ENCODE measurements around the gene PRPF6.

Gene PRPF6

DNA sequence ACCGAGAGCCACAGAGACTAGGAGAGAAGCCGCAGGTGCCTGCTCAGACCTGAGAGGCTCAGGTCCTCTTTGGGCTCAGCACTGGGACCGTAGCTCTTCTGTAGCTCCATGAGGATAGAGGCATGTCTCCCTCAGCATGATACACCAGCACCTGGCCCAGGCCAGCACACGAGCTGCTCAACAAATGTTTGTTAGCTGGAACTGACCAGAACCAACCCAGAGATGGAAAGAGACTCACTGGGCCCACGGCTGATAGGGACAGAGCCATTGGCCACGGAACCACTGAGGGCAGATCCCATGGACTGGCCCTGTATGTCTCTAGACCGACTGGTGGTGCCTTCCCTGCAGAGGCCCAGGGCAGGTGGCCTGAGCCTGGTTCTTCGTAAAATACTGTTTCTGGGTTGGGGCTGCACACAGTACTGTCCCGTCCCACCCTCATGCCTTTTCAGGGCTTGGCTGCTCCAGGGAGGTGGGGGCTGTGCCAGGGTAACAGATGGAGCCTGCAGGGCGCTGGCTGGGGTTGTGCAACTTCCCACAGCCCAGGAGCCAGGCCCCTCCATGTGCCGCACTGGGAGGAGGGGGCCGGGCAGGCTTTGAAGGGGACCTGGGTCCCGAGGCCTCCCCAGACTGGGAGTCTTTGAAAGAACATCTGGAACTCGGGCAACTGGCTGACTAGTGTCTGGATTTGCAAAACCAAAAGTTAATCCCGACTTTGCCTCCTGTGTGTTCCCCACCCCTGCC, 60.3 kb downstream of the PRPF6 start:
- no peak for DNase-seq (ENCODE audit: low spot score)
- in situ Hi-C loops (cut with MboI; ENCODE audit: low sequenced_read_pairs, unreplicated experiment) = no loop called here
- TF ChIP-seq, protein P1, sequence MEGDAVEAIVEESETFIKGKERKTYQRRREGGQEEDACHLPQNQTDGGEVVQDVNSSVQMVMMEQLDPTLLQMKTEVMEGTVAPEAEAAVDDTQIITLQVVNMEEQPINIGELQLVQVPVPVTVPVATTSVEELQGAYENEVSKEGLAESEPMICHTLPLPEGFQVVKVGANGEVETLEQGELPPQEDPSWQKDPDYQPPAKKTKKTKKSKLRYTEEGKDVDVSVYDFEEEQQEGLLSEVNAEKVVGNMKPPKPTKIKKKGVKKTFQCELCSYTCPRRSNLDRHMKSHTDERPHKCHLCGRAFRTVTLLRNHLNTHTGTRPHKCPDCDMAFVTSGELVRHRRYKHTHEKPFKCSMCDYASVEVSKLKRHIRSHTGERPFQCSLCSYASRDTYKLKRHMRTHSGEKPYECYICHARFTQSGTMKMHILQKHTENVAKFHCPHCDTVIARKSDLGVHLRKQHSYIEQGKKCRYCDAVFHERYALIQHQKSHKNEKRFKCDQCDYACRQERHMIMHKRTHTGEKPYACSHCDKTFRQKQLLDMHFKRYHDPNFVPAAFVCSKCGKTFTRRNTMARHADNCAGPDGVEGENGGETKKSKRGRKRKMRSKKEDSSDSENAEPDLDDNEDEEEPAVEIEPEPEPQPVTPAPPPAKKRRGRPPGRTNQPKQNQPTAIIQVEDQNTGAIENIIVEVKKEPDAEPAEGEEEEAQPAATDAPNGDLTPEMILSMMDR (IDR thresholded peaks at IDR 0.05; ENCODE audit: borderline replicate concordance, control extremely low read depth, extremely low read depth, insufficient read depth, missing control alignments) = no peak

DNA sequence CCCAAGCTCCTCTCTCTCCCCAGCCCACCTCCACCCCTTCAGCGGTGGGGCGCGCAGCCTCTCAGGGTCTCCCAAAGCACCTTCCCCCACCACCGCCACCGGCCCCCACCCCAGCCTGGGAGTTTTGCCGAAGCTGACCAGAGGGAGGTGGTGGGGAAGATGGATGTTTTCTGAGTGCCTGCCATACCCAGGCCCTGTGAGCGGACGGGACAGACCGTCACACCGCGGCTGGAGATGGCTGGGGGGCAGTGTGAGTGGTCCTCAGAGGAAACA, 60.8 kb downstream of the PRPF6 start:
- TF ChIP-seq, protein P1 (IDR thresholded peaks at IDR 0.05; ENCODE audit: borderline replicate concordance, control extremely low read depth, extremely low read depth, insufficient read depth, missing control alignments) = no peak
- no peak for DNase-seq (ENCODE audit: low spot score)
- in situ Hi-C loops (cut with MboI; ENCODE audit: low sequenced_read_pairs, unreplicated experiment) = no loop called here

DNA sequence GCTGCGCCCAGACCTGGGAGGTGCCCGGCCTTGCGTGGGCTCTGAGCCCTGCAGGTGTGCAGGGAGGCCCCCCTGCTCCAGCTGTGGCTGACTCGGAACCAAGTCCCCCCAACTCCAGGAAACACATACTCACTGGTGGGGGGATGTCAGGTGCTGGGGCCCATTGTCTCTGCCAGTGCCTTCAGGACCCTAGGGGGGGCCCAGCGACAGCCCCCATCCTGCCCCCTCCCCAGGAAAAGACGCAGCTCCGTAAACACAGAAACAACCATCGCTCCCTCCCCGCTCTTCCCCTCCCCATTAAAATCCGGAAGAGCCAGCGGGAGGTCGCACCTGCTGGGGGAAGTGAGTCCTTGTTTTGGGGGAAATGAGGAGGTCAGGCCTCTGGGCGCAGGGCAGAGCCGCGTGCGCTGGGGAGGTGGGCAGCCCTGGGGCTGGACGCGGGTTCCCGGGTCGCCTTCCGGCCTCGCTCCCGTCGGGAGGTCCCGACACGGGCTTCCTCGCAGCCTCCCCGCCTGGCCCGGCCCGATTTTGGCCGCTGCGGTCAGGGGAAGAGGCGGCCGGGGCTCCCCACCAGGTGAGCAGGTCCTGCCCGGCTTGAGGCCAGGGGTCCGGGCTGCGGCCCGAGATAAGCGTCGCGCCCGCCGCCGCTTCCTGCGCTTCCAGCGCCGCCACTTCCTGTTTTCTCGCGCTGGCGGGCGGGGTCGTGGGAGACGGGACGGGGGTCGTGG, 61.3 kb downstream of the PRPF6 start:
- TF ChIP-seq, protein P1 (IDR thresholded peaks at IDR 0.05; ENCODE audit: borderline replicate concordance, control extremely low read depth, extremely low read depth, insufficient read depth, missing control alignments) = no peak
- DNase-seq (ENCODE audit: low spot score) = peak; percentile 64
- in situ Hi-C loops (cut with MboI; ENCODE audit: low sequenced_read_pairs, unreplicated experiment) = no loop called here

DNA sequence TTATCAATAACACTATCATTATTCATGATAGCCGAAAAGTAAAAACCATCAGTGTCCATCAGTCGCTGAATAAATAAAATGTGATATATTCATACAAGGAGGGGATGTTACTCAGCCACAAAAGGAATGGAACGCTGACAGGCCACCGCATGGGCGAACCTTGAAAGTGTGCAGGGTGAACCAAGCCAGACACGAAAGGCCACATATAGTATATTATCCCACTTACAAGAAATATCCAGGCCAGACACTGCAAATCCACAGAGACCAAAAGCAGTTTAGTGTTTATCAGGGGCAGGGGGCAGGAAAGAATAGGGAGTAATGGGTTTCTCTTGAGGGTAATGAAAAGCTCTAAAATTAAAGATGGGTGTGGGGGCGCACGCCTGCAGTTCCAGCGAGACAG, 62.8 kb downstream of the PRPF6 start:
- in situ Hi-C loops (cut with MboI; ENCODE audit: low sequenced_read_pairs, unreplicated experiment) = no loop called here
- TF ChIP-seq, protein P1 (IDR thresholded peaks at IDR 0.05; ENCODE audit: borderline replicate concordance, control extremely low read depth, extremely low read depth, insufficient read depth, missing control alignments) = no peak

DNA sequence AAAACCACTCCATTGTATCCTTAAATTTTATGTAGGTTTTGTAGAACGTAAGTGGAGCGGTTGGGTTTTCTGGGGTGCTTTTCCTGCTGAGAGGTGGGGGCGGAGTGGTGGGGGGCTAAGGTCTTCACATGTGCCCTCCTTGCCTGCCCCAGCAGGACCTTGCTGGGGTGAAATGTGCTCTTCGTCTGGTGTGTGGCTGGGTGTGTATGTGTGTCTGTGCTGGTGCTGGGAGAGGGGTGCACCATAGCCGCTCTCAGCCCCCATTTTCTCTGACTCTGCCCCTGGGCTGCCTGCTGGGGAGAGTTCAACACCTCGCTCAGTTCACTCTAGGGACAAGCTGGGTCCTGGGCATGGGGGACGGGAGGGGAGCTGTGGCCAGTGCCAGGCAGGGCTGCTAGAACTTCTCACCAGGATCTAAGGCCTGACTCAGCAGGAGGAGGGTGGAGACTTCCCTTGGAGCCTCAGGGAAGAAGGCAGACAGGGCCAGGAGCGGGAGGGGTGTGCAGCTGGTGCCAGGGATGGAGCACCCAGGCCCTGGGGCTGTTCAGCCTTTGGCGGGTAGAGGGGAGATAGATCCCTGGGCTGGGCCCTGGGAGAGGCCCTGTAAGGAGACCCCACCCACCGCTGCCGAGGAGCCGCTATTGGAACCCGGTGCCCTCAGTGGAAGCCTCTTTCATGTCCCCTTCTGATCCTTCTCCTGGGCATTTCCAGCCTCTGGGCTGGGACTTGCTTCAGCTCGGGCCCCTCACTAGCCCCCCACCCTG, 63.7 kb downstream of the PRPF6 start:
- DNase-seq (ENCODE audit: low spot score) = no peak
- in situ Hi-C loops (cut with MboI; ENCODE audit: low sequenced_read_pairs, unreplicated experiment) = no loop called here
- TF ChIP-seq, protein P1 (IDR thresholded peaks at IDR 0.05; ENCODE audit: borderline replicate concordance, control extremely low read depth, extremely low read depth, insufficient read depth, missing control alignments) = no peak

More for the DNA sequence above, 62.8 kb downstream of the PRPF6 start:
- no peak for DNase-seq (ENCODE audit: low spot score)

DNA sequence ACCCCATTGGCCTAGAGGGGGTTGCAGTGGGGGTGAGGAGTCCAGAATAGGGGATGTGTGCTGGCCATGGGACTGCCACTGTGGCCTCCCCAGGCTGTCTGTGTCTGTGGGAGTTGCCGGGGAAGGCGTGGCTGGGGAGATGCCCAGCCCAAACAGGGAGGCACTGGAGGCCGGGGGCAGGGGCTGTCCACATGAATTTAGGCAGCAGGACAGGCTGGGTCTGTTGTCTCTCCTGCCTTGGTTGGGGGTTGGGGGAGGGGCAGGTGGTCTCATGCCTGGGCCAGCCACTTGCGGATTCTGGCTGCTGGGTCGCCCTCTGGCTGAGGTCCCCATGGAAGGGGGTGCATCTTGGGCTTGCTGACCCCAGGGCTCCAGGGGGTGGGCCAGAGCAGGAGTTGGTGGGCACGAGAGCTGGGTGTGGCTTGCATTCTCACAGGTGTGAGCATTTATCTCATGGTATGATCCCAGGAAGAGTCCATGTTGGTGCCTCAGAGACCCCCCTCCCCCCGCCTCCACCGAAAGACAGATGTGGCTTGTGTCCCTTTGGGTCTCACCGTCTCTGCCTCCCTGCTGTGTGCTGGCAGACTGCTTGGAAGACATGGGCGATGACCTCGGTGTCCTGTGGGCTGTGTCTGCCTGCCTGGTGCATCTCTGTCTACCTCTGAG, 64.5 kb downstream of the PRPF6 start:
- TF ChIP-seq, protein P1 (IDR thresholded peaks at IDR 0.05; ENCODE audit: borderline replicate concordance, control extremely low read depth, extremely low read depth, insufficient read depth, missing control alignments) = no peak
- in situ Hi-C loops (cut with MboI; ENCODE audit: low sequenced_read_pairs, unreplicated experiment) = no loop called here
- no peak for DNase-seq (ENCODE audit: low spot score)
